Muscle of arm (tissue), 14 donors: ENCODE results near the gene NOTCH4. TPM values are rescaled to one million over a fixed set of nuclear protein-coding genes. Genes with fewer than 3 reads are reported as not detected.
"Not testable (repeated sequence)": the region's sequence is repeated elsewhere in the genome, so short reads cannot be mapped to it uniquely, and the experiment has no call there.

Experiments
- DNase-seq: peaks from one replicate; pipeline ENCODE4 v3.0.0-alpha.2; 2013
- long read RNA-seq, 11 donors: transcript quantifications; one replicate each; lab custom pipeline, GENCODE V29; 2026
- polyA plus RNA-seq, 12 donors: library from polyadenylated mRNA; unstranded; fragments of 120-200 nt; gene quantifications; one replicate each; pipeline ENCODE4 v1.2.1, GENCODE V29; 2013; ENCODE audit not compliant: insufficient read length in 12 of 12

The NOTCH4 gene
- 10 to 100 TPM in 11 of 12 donors, not detected in 1; 14.7 to 35.8 (median 20.4) TPM for polyA plus RNA-seq
- long read RNA-seq, donor 1 = 0 reads
- long read RNA-seq, donor 2 = 0 reads
- long read RNA-seq, donor 3 = 0 reads
- long read RNA-seq, donor 4 = 0 reads
- long read RNA-seq, donor 5 = 0 reads
- long read RNA-seq, donor 6 = 0 reads
- long read RNA-seq, donor 7 = 0 reads
- long read RNA-seq, donor 8, partial matches to known transcripts = 0 of 2 reads
- long read RNA-seq, donor 8, other reads (novel, unspliced or antisense) = 0 of 2 reads
- long read RNA-seq, donor 9 = 0 reads
- long read RNA-seq, donor 10 = 0 reads
- long read RNA-seq, donor 11 = 0 reads

- DNase-seq = no peak
Measured at GRCh38 chr6:32223258-32224235, at the start of gene NOTCH4. TSS of gene NOTCH4 (minus strand) at chr6:32224067. CDS start at chr6:32223928, 139 bp downstream.

DNA sequence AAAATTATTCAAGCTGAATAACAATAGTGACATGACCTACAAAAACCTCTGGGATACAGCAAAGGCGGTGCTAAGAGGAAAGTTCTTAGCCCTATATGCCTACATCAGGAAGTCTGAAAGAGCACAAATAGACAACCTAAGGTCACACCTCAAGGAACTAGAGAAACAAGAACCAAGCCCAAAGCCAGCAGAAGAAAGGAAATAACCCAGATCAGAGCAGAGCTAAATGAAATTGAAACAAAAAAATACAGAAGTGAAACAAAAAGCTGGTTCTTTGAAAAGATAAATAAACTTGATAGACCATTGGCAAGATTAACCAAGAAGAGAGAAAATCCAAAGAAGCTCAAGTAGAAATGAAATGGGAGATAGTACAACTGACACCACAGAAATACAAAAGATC, 47.6 kb upstream of the NOTCH4 start:
- DNase-seq = no peak

- not testable (repeated sequence) for DNase-seq
Measured at GRCh38 chr6:32268459-32268858, 44.6 kb upstream of the NOTCH4 start.

GRCh38 chr6:32267035-32267434, 43.2 kb upstream of the NOTCH4 start:
- no peak for DNase-seq

DNA sequence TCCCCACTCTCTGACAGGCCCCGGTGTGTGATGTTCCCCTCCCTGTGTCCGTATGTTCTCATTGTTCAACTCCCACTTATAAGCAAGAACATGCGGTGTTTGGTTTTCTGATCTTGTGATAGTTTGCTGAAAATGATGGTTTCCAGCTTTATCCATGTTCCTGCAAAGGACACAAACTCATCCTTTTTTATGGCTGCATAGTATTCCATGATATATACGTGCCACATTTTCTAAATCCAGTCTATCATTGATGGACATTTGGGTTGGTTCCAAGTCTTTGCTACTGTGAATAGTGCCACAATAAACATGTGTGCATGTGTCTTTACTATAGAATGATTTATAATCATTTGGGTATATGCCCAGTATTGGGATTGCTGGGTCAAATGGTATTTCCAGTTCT, 33.4 kb upstream of the NOTCH4 start:
- not testable (repeated sequence) for DNase-seq

GRCh38 chr6:32255199-32256153, 31.6 kb upstream of the NOTCH4 start:
- DNase-seq = peak; percentile 82

GRCh38 chr6:32254761-32255198, 30.9 kb upstream of the NOTCH4 start:
- DNase-seq = peak; percentile 24

GRCh38 chr6:32252331-32253009, 28.6 kb upstream of the NOTCH4 start:
- DNase-seq = no peak

DNA sequence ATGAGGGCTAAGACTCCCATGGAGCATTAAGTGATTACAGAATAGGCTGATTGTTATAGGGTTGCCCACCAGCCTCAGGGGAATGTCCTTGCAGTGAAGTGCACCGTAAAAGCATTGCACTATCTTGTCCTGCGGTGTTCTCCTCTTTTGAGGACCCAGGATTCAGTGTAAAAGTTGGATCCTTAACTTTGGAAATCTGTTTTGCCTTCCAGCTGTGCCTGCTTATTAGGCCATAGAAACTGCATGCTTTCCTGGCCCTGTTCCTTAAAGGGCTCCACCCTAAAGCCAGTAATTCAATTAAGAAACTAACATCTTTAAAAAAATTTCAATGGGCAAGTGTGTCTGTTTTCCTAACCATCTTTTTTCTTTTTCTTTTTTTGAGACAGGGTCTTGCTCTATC, 25.4 kb upstream of the NOTCH4 start:
- no peak for DNase-seq

GRCh38 chr6:32247401-32247800, 23.5 kb upstream of the NOTCH4 start:
- no peak for DNase-seq

DNA sequence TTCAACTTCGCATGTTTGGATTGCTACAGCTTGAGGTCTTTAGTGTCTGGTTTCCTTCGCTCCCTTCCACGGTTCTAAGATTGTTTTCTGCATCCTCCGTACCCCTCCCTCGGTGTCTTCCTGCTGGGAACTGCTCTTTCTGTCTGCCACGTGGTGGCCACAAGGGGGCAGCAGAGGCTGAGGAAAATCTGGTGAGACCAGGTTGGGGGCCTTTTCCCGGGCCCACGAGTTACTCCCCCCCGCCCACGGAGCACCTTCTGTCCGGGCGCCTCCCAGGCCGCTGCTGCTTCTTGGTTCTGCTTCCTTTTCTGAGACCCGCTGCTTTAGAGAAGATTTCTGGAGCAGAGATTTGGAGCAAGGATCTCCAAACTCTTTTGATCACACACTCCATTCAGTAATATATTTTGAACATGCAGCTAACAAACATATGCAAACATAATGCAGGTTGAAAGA, 21.1 kb upstream of the NOTCH4 start:
- DNase-seq = peak; percentile 87

- peak; percentile 25 for DNase-seq
Measured at GRCh38 chr6:32244270-32244669, 20.4 kb upstream of the NOTCH4 start.

- not testable (repeated sequence) for DNase-seq
Measured at GRCh38 chr6:32242318-32242813, 18.5 kb upstream of the NOTCH4 start.

DNA sequence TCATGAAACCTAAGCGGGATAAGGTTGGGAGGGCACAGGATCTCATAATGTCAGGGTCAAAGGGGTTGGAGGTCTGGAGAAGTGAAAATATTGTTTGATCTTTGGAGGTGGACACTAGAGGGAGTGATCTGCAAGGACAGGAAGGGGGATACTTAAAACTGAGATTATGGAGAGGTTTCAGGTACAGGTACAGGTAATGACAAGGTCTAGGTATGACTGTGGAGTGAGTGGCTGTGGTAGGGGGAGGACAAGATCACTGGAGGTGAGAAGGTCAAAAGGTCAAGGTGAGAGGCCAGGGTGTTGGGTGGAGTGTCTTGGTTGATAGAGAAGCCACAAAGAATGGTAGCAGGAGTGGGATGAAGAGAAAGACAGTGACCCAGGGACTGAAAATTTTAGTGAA, 16.8 kb upstream of the NOTCH4 start:
- DNase-seq = no peak

DNA sequence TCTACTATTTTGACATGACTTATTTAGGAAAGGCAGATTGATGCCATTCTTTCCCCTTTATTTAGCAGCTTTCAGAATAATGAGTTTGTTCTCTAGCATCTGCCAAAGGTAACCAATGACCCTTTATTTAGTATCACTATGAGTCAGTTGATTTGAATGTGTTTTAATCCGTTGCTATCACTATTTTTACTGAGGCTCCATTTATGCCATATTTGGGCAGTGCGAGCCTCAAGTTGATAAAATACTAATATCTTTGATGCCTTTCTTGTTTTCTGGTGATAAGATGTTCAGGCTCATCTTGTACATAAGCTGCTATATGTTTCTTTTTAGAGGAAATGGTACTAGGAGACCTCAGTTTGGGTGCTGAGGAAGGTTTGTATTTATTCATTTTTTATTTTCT, 15.6 kb upstream of the NOTCH4 start:
- no peak for DNase-seq

- no peak for DNase-seq
Measured at GRCh38 chr6:32234934-32235333, 11.1 kb upstream of the NOTCH4 start.

DNA sequence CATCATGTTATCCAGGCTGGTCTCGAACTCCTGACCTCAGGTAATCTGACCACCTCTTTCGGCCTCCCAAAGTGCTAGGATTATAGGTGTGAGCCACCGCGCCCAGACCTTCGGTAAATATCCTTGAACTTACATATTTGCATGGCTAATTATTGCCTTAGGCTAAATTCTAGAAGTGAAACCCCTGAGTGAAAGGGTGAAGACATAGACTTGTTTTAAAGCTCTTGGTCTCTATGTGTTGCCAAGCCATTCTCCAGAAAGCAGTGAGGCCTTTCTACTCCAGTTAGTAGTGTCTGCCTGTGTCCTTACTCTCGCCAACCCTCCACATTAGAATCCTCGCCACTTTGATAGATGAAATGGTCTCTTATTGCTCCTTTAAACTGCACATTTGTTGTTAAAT, 2.6 kb upstream of the NOTCH4 start:
- DNase-seq = no peak

GRCh38 chr6:32224696-32225095, 829 bp upstream of the NOTCH4 start:
- DNase-seq = no peak

DNA sequence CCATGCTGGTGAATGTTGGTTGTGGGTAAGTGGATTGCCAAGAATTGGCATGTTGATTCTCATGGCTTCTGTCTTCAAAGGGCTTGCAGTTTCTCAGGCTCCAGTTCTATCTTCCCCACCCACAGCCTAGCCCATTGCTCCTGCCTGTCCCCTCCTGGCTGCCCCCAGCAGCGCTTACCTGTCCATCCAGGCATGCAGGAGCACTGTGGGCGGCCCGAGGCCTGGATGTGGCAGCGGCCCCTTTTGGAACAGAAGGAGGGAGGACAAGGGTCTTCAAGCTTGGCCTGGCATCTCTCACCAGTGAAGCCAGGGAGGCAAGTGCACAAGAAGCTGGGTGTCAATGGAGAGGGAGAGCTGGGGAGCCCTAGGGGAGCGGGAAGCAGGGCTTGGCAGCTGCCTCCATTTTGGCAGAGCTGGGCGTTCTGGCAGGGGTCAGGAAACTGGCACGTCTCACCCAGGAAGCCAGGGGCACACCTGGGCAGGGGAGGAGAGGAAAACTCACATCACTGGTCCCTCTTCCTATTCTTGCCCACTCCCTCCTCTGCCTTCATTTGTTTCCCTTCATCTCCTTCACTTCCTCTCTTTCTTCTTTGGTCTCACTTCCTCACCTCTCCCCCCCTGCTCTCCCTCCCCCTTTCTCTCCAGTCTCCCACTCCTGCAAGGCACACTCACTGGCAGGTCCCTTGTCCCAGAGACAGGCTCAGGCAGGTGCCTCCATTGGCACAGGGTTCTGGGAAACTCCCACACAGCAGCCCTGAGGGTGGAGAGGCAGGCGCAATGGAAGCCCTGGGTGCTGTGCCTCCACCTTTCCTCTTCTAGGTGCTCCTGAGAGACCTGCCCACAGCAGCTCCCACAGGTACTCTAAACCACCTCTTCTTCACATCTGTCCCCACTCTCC, 1.3 kb downstream of the NOTCH4 start:
- no peak for DNase-seq

DNA sequence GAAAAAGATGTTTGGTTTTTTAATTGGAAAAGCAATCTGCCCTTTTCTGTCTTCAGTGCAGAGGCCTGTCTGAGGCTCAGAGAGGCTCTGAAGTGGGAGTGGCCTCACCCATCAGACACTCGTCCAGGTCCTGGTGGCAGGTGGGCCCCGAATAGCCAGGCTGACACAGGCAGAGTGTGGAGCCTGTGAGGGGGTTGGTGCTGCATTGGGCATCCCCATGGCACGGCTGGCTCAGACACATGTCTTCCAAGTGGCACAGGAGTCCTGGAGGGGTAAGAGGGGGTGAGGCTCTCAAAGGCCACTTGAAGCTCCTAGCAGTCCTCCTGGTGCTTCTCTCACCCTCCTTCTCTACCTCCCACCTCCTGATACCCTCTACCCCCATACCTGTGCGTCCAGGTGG, 3.8 kb downstream of the NOTCH4 start:
- DNase-seq = no peak
